HepG2 (cell line): ENCODE data around the gene CCDC9B. TPM values are rescaled to one million over a fixed set of nuclear protein-coding genes. Genes with fewer than 3 reads are reported as not detected.

Experiments used
- CCAR2 ChIP-seq: fragments of 200-400 bp; formaldehyde crosslinking; optimal IDR thresholded peaks from 2 replicates; pipeline ENCODE3; 2018; ENCODE audit warnings: low read depth, mild to moderate bottlenecking, low read length, moderate library complexity
- CCDC6 ChIP-seq: sonication (generic); formaldehyde crosslinking; IDR thresholded peaks from 2 replicates; pipeline ENCODE4 v1.8.1; 2022; ENCODE audit warnings: mild to moderate bottlenecking, missing genetic modification reagents, moderate library complexity
- DR1 ChIP-seq: sonication (generic); formaldehyde crosslinking; IDR thresholded peaks from 2 replicates; pipeline ENCODE4 v1.8.0; 2021; ENCODE audit warnings: mild to moderate bottlenecking, missing genetic modification reagents, inconsistent platforms
- ELF4 ChIP-seq: sonication (generic); formaldehyde crosslinking; IDR thresholded peaks from 2 replicates; pipeline ENCODE4 v1.5.0; 2020; ENCODE audit warnings: missing genetic modification reagents, mild to moderate bottlenecking, moderate library complexity, borderline replicate concordance
- GLI4 ChIP-seq: sonication (generic); formaldehyde crosslinking; IDR thresholded peaks from 2 replicates; pipeline ENCODE4 v1.5.1; 2020; ENCODE audit warnings: missing genetic modification reagents, mild to moderate bottlenecking, moderate library complexity, borderline replicate concordance
- KLF11 ChIP-seq: IDR thresholded peaks from 2 replicates; pipeline ENCODE4 v1.6.1; 2016; ENCODE audit warnings: missing compliant biosample characterization
- KMT2A ChIP-seq: sonication (generic); formaldehyde crosslinking; IDR thresholded peaks from 2 replicates; pipeline ENCODE4 v1.4.0; 2020; ENCODE audit warnings: missing genetic modification reagents
- MTF2 ChIP-seq: sonication (generic); formaldehyde crosslinking; IDR thresholded peaks from 2 replicates; pipeline ENCODE4 v1.5.0; 2020; ENCODE audit warnings: missing genetic modification reagents, borderline replicate concordance
- PLSCR1 ChIP-seq: sonication (generic); formaldehyde crosslinking; IDR thresholded peaks from 2 replicates; pipeline ENCODE4 v1.5.0; 2020; ENCODE audit warnings: missing genetic modification reagents, mild to moderate bottlenecking, borderline replicate concordance
- SMAD3 ChIP-seq: sonication (generic); formaldehyde crosslinking; IDR thresholded peaks from 2 replicates; pipeline ENCODE4 v1.4.0; 2020; ENCODE audit warnings: missing genetic modification reagents
- STAT5B ChIP-seq: sonication (generic); formaldehyde crosslinking; IDR thresholded peaks from 2 replicates; pipeline ENCODE4 v1.4.0; 2020; ENCODE audit warnings: missing genetic modification reagents
- TEAD3 ChIP-seq: optimal IDR thresholded peaks from 2 replicates; pipeline ENCODE3; 2016; ENCODE audit warnings: borderline replicate concordance
- ZNF263 ChIP-seq: sonication (generic); formaldehyde crosslinking; IDR thresholded peaks from 2 replicates; pipeline ENCODE4 v1.4.0; 2020; ENCODE audit warnings: missing genetic modification reagents
- ZNF30 ChIP-seq: sonication (generic); formaldehyde crosslinking; IDR thresholded peaks from 2 replicates; pipeline ENCODE4 v1.5.0; 2020; ENCODE audit warnings: mild to moderate bottlenecking, missing genetic modification reagents
- ZNF331 ChIP-seq: sonication (generic); formaldehyde crosslinking; IDR thresholded peaks from 2 replicates; pipeline ENCODE4 v1.4.0; 2020; ENCODE audit warnings: missing genetic modification reagents
- ZNF333 ChIP-seq: sonication (generic); formaldehyde crosslinking; IDR thresholded peaks from 2 replicates; pipeline ENCODE4 v1.4.0; 2020; ENCODE audit warnings: mild to moderate bottlenecking, missing genetic modification reagents, borderline replicate concordance
- ZNF33A ChIP-seq: sonication (generic); formaldehyde crosslinking; IDR thresholded peaks from 2 replicates; pipeline ENCODE4 v1.5.1; 2020; ENCODE audit warnings: missing genetic modification reagents, mild to moderate bottlenecking, moderate library complexity, borderline replicate concordance
- ZNF441 ChIP-seq: sonication (generic); formaldehyde crosslinking; IDR thresholded peaks from 2 replicates; pipeline ENCODE4 v1.7.0; 2021; ENCODE audit warnings: missing genetic modification reagents, borderline replicate concordance
- ZNF558 ChIP-seq: sonication (generic); formaldehyde crosslinking; IDR thresholded peaks from 2 replicates; pipeline ENCODE4 v1.9.0; 2022; ENCODE audit warnings: mild to moderate bottlenecking, missing genetic modification reagents, borderline replicate concordance
- ZNF703 ChIP-seq: sonication (generic); formaldehyde crosslinking; IDR thresholded peaks from 2 replicates; pipeline ENCODE4 v1.5.1; 2020; ENCODE audit warnings: missing genetic modification reagents, mild to moderate bottlenecking, moderate library complexity, borderline replicate concordance
- ZNF766 ChIP-seq: sonication (generic); formaldehyde crosslinking; IDR thresholded peaks from 2 replicates; pipeline ENCODE4 v1.5.0; 2020; ENCODE audit warnings: missing genetic modification reagents, borderline replicate concordance
- polyA plus RNA-seq, 8 experiments: library from polyadenylated mRNA; depleted of rRNA in 3 of 8; stranded (reverse) in 7 of 8; unstranded in 1 of 8; fragments of >200 nt; fragmentation: Illumina TruSeq in 4 of 8; extraction: Trizol in 4 of 8; gene quantifications; 2 replicates each; pipeline versions ENCODE4 v1.2.1 to v1.2.3, GENCODE V29; 2011 to 2016; ENCODE audit warnings: low read depth in 4 of 8, missing spikeins in 1 of 8, mixed read lengths in 1 of 8; ENCODE audit not compliant: insufficient read depth in 1 of 8
- total RNA-seq, 5 experiments: library from RNA; depleted of rRNA; stranded (reverse); fragments of >200 nt; fragmentation: Illumina TruSeq; extraction: Trizol; gene quantifications; 2 replicates each; pipeline ENCODE4 v1.2.3, GENCODE V29; 2016; ENCODE audit warnings: low read depth in 1 of 5
- TF ChIP-seq, protein P1 (sequence below): sonication (generic); formaldehyde crosslinking; IDR thresholded peaks from 2 replicates; pipeline ENCODE4 v1.8.0; 2022; ENCODE audit warnings: low read depth, missing genetic modification reagents
- TF ChIP-seq, protein P2 (sequence below): sonication (generic); formaldehyde crosslinking; IDR thresholded peaks from 2 replicates; pipeline ENCODE4 v1.4.0; 2020; ENCODE audit warnings: mild to moderate bottlenecking, low read depth, missing genetic modification reagents
- TF ChIP-seq, protein P3 (sequence below): IDR thresholded peaks from 2 replicates; pipeline ENCODE4 v1.6.1; 2016; ENCODE audit warnings: low read depth
- TF ChIP-seq, protein P4 (sequence below): IDR thresholded peaks from 2 replicates; pipeline ENCODE4 v1.6.1; 2012; ENCODE audit warnings: inconsistent platforms

The CCDC9B gene
- total and polyA plus RNA-seq, 2 of the 13 experiments (the other 11 are each of a cell fraction or from before 2014, with no cell fraction given), result 0.98 to 1.6 TPM

- TF ChIP-seq ZNF766 (CRISPR knock-in tag) (peak; percentile 98; the same call in 1 of the 2 replicates), ZNF333 (CRISPR knock-in tag) (peak; percentile 81; the same call in 1 of the 2 replicates), MTF2 (CRISPR knock-in tag) (no peak), CCDC6 (CRISPR knock-in tag) (peak; percentile 93; the same call in 1 of the 2 replicates), PLSCR1 (CRISPR knock-in tag) (0 out of 2 replicates have a peak, but pooled peaks have one; percentile 55), STAT5B (peak; percentile 91; the same call in 1 of the 2 replicates), SMAD3 (CRISPR knock-in tag) (peak; percentile 68; the same call in 1 of the 2 replicates), ZNF30 (CRISPR knock-in tag) (peak; percentile 94), ZNF441 (0 out of 2 replicates have a peak, but pooled peaks have one; percentile 54), ZNF331 (peak; percentile 70; the same call in 1 of the 2 replicates), TEAD3 (peak; percentile 53), ZNF33A (CRISPR knock-in tag) (peak; percentile 62; the same call in 1 of the 2 replicates), GLI4 (CRISPR knock-in tag) (peak; percentile 92), KMT2A (peak; percentile 83), ELF4 (CRISPR knock-in tag) (no peak), ZNF263 (peak; percentile 76), ZNF703 (CRISPR knock-in tag) (0 out of 2 replicates have a peak, but pooled peaks have one; percentile 76), ZNF558 (CRISPR knock-in tag) (peak; percentile 92; the same call in 1 of the 2 replicates), DR1 (CRISPR knock-in tag) (peak; percentile 68), CCAR2 (no peak), KLF11 (CRISPR knock-in tag) (peak; percentile 74; the same call in 1 of the 2 replicates)
- TF ChIP-seq, protein P1, sequence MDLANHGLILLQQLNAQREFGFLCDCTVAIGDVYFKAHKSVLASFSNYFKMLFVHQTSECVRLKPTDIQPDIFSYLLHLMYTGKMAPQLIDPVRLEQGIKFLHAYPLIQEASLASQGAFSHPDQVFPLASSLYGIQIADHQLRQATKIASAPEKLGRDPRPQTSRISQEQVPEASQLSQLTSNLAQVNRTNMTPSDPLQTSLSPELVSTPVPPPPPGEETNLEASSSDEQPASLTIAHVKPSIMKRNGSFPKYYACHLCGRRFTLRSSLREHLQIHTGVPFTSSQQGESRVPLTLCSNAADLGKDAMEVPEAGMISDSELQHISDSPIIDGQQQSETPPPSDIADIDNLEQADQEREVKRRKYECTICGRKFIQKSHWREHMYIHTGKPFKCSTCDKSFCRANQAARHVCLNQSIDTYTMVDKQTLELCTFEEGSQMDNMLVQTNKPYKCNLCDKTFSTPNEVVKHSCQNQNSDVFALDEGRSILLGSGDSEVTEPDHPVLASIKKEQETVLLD (CRISPR knock-in tag), result peak; percentile 68
- TF ChIP-seq, protein P2, sequence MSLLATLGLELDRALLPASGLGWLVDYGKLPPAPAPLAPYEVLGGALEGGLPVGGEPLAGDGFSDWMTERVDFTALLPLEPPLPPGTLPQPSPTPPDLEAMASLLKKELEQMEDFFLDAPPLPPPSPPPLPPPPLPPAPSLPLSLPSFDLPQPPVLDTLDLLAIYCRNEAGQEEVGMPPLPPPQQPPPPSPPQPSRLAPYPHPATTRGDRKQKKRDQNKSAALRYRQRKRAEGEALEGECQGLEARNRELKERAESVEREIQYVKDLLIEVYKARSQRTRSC (CRISPR knock-in tag), result peak; percentile 79; the same call in 1 of the 2 replicates
- TF ChIP-seq, protein P3, sequence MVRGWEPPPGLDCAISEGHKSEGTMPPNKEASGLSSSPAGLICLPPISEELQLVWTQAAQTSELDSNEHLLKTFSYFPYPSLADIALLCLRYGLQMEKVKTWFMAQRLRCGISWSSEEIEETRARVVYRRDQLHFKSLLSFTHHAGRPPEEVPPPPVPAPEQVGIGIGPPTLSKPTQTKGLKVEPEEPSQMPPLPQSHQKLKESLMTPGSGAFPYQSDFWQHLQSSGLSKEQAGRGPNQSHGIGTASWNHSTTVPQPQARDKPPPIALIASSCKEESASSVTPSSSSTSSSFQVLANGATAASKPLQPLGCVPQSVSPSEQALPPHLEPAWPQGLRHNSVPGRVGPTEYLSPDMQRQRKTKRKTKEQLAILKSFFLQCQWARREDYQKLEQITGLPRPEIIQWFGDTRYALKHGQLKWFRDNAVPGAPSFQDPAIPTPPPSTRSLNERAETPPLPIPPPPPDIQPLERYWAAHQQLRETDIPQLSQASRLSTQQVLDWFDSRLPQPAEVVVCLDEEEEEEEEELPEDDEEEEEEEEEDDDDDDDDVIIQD, result no peak
- TF ChIP-seq, protein P4, sequence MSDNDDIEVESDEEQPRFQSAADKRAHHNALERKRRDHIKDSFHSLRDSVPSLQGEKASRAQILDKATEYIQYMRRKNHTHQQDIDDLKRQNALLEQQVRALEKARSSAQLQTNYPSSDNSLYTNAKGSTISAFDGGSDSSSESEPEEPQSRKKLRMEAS, result peak; percentile 97
Observed at GRCh38 chr15:40367686-40368611, 27.2 kb upstream of the CCDC9B start (continued).
